Right renal pelvis (tissue), 4 donors: ENCODE data around the gene LIMS2. TPM values are rescaled to one million over a fixed set of nuclear protein-coding genes. Genes with fewer than 3 reads are reported as not detected.

Experiments used
- DNase-seq, 4 donors: peaks; one replicate each; pipeline ENCODE4 v3.0.0-alpha.2; 2013; ENCODE audit warnings: low read depth in 4 of 4, low spot score in 3 of 4, missing footprints in 1 of 4
- polyA plus RNA-seq, 4 donors: library from polyadenylated mRNA; unstranded; fragments of 120-200 nt; gene quantifications; one replicate each; pipeline ENCODE4 v1.2.1, GENCODE V29; 2013; ENCODE audit not compliant: insufficient read length in 4 of 4

Gene LIMS2
- polyA plus RNA-seq, 4 donors: 17.5 to 23.6 (median 21.2) TPM

- peak; percentile 41 to 56 (median 49) for DNase-seq
Measured at GRCh38 chr2:127701651-127702394, 26.5 kb upstream of the LIMS2 start.

GRCh38 chr2:127701193-127701650 lies 25.9 kb upstream of the LIMS2 start, which contains the start of gene SFT2D3:
SFT2D3 (plus strand) TSS chr2:127701497; CDS start chr2:127701529, 32 bp downstream.
- DNase-seq: peak; percentile 79 to 83 (median 81)

- no peak for DNase-seq
Measured at GRCh38 chr2:127700527-127701192, 25.3 kb upstream of the LIMS2 start.

GRCh38 chr2:127698553-127699355 lies 23.4 kb upstream of the LIMS2 start:
- DNase-seq: no peak

- DNase-seq: no peak
Measured at GRCh38 chr2:127697482-127698180, 22.3 kb upstream of the LIMS2 start.

GRCh38 chr2:127695491-127696472 lies 20.5 kb upstream of the LIMS2 start:
- peak in 1 of 4 donors; percentile 54 for DNase-seq

- no peak for DNase-seq
Measured at GRCh38 chr2:127694986-127695385, 19.7 kb upstream of the LIMS2 start.

GRCh38 chr2:127690696-127691095 lies 15.4 kb upstream of the LIMS2 start:
- DNase-seq: no peak

GRCh38 chr2:127688405-127688804 lies 13.1 kb upstream of the LIMS2 start:
- no peak for DNase-seq

GRCh38 chr2:127685410-127686080 lies 10.2 kb upstream of the LIMS2 start:
- no peak for DNase-seq

GRCh38 chr2:127683757-127684156 lies 8.4 kb upstream of the LIMS2 start:
- DNase-seq: no peak

GRCh38 chr2:127683056-127683455 lies 7.7 kb upstream of the LIMS2 start:
- DNase-seq: no peak

GRCh38 chr2:127681976-127682857 lies 6.9 kb upstream of the LIMS2 start:
- no peak for DNase-seq

GRCh38 chr2:127681288-127681804 lies 6.0 kb upstream of the LIMS2 start:
- no peak for DNase-seq

GRCh38 chr2:127680706-127681287 lies 5.5 kb upstream of the LIMS2 start:
- DNase-seq: no peak

- DNase-seq: no peak
Measured at GRCh38 chr2:127679680-127680361, 4.5 kb upstream of the LIMS2 start.

GRCh38 chr2:127678991-127679390 lies 3.7 kb upstream of the LIMS2 start:
- no peak for DNase-seq
